ENCODE results near the gene IRF2.

The IRF2 gene

DNA sequence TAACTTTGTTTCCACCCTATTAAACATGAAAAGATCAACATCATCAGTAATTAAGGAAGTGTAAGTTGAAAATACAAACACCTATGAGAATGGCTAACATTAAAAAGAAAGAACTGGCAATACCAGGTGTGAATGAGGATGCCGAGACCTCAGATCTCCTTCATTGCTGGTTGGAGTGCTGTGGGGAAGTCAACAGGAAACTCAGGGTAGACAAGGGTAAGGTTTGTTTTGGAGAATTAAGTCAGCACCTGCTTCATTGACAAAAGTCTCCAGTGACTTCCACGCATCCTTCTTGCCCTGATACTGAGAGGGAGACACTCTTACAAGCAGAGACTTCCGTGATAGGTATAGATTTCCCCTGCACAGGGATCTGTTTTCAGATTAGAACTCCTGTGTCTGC lies 106.1 kb downstream of the IRF2 start:
- DNase-seq (ENCODE audit: low spot score) = no peak

DNA sequence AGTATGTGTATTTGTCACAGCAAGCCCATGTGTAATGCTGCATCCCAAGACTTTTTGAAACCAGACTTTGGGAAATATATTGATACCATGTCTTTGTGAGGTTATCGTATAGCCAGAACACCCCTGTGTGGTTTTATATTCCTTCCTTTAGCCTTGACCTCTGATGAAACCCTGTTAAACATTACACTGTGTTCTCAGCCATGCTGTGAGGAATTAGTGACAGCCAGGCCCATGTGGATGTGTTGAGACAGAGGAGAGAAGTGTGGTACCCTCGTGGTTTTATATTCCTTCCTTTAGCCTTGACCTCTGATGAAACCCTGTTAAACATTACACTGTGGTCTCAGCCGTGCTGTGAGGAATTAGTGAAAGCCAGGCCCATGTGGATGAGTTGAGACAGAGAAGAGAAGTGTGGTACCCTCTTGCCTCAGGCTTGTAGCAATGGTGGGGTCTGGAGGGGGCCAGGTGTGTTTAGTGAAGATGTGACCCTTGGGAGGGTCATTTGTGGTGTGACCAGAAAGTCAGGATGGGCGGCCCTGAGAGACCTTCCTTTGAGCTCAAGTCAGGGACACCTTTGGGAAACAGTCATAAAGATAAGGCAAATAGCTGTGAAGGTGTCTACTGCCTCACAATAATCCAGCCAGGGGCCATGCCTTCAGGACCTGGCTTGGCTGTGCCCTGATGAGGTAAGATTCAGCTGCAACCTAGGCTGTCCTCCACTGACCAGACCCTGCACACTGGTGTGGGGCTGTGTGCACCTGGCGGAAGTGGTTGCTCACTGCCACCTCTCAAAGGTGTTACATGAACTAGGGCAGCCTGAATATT lies 110.0 kb downstream of the IRF2 start:
- no peak for DNase-seq (ENCODE audit: low spot score)

DNA sequence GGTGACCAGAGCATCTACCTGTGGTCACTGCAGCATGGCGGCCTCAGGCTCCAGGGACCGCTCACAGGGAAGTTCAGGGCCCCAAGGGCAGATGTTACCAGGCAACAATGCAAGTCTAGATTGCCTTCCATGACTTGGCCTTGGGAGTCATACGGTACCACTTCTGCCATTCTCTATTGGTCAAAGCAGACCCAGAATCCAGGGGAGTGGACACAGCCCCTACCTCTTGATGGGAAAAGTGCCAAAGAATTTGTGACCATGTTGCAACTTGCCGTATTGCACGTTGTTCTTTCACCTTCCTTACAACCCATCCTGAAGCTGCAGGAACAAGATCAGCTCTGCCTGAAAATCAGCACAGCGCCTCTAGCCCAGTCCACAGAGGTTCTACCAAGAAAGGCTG lies 111.1 kb downstream of the IRF2 start:
- no peak for DNase-seq (ENCODE audit: low spot score)

DNA sequence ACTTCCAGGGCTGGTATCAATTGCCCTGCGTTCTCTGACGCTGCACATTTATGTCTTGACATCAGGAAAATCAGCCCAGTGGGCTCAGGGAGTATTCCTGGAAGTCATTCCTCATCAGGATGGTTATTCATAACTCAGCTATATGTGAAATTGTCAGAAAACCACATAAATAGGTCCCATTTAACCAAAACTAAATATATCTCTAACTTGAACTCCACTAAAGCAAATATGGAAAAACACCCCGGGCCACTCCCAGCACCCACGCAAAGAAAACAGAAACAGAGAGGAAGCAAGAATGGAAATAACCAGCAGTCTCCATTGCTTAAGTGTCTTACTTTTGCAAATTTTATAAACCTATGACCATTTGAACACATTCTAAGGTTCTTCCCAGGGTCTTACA lies 112.0 kb downstream of the IRF2 start:
- DNase-seq (ENCODE audit: low spot score) = peak; percentile 39

DNA sequence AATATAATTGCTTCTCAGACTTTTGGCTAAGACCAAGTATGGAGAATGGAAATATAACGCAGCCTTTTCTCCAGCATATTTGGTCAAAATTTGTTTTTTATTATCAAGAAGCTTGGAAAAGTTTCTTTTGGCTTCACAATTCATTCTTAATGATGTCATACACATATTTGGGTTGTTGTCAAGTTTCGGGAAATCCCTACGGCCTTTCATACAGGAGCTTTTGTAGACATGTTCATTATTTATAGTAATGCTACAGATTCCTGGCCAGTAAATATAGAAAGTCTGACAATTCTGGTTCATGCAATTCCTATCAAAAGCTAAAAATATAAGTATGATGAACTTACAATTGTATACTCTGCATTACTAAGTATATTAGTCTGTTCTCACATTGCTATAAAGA lies 112.9 kb downstream of the IRF2 start:
- no peak for DNase-seq (ENCODE audit: low spot score)

DNA sequence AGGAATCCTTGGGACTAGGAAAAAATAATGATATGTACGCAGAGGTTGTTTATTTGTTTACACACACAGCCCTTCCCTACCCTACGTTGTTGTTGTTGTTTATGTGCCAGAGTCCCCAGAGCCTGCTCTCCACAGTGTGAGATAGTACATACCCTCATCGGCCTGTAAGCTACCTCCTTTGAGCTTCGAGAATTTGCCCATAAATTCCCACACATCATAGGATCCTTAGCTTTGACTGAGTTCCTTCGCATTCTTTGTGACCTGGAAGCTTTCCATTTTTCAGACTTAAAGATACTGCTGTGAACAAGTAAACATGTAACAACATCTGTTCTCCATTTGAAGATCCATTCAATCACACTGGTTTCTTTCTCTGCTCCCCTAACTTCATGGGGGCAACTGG lies 114.5 kb downstream of the IRF2 start:
- no peak for DNase-seq (ENCODE audit: low spot score)

DNA sequence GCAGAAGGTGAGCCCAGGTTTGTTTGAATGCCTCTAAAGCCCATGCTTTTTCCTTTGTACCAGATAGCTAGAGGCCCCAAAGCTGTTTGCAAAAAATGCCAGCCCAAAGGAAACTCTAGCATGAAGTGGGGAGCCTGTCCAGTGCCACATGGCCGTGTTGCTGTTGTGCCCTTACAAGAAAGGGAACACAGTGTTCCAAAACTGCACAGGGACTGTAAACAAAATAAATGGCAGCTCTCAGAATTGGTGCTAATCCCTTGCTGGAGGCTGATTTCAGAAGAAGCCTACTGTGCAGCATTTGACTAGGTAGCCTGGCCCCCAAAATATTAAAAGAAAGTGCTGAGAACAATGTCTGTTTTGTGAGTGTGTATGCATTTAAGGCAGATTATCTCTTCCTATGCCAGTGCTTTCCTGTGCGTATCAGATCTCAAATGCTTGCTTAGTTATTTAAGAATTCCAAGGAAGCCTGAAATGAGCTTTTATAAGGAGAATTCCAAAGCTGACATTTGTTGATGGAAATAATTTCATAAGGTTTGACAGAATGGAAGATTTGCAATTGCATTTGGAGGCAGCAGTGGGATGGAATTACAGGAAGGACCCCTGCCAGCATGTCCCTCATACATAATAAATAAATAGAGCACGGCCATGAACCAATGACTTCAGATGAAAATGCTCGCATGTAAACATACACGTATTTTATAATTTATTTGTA lies 115.7 kb downstream of the IRF2 start:
- DNase-seq (ENCODE audit: low spot score) = no peak

DNA sequence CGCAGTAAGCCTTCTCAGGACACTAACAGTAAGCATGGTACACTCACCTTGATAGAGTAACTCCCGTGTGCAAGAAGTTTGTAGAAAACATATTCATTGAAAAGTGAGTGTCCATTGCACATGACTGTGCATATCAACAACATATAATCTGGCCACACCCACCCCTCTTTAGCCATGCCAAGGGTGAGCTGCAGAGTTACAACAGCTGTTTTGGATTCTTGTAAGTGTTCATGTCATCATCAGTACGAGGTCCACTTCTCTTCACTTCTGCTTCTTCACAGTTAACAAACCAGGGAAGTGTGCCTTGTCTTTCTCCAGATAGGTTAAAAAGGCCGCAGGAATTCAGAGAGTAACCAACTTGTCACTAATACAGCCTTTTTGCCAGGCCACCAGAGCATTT lies 116.6 kb downstream of the IRF2 start:
- no peak for DNase-seq (ENCODE audit: low spot score)

DNA sequence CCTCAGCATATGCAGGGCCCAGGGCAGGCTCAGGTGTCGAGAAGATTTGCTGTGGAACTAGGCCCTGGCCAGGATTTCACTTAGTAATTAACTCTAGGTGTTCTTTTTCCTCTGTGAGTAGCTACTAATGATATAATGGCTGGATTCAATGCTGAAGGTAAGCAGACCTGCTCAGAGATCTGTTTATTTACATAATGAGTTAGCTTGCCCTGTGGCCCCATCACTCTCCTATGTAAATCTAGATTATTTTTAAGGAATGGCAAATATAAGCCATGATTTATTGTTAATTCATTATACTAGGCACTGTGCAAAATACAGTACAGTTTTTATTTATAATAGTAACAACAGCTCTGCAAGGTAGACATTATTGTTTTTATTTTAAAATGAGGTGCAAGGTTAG lies 117.2 kb downstream of the IRF2 start:
- DNase-seq (ENCODE audit: low spot score) = no peak

- DNase-seq (ENCODE audit: low spot score) = no peak
These were observed 118.0 kb downstream of the IRF2 start for GRCh38 chr4:184356366-184356765.

DNA sequence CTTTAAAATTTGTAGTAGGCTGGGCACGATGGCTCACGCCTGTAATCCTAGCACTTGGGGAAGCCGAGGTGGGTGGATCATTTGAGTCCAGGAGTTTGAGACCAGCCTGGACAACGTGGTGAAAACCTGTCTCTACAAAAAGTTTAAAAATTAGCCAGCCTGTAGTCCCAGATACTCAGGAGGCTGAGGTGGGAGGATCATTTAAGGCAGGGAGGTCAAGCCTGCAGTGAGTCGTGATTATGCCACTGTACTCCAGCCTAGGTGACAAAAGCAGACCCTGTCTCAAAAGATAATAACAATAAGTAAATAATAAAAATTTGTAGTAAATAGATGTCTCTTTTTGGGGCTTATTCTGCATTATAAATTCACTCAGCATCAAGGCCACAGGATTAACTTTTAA lies 118.5 kb downstream of the IRF2 start:
- DNase-seq (ENCODE audit: low spot score) = no peak

GRCh38 chr4:184355111-184355604 lies 119.2 kb downstream of the IRF2 start:
- DNase-seq (ENCODE audit: low spot score) = peak; percentile 85

GRCh38 chr4:184352891-184353290 lies 121.5 kb downstream of the IRF2 start:
- no peak for DNase-seq (ENCODE audit: low spot score)

GRCh38 chr4:184351560-184352451 lies 122.5 kb downstream of the IRF2 start:
- no peak for DNase-seq (ENCODE audit: low spot score)

DNA sequence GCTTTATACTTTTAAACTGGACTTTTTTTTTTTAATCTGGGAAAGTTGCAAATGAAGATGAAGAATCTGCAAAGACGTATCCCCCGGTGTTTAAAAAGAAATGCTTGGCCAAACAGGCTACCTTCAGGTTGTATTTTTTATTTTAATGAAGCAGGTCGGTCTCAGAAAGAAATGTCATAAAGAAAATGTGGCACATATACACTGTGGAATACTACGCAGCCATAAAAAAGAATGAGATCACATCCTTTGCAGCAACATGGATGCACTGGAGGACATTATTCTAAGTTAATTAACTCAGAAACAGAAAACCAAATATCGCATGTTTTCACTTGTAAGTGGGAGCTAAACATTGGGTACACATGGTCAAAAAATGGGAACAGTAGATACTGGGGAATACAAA lies 123.4 kb downstream of the IRF2 start:
- DNase-seq (ENCODE audit: low spot score) = no peak

- no peak for DNase-seq (ENCODE audit: low spot score)
These were observed 124.0 kb downstream of the IRF2 start for GRCh38 chr4:184350213-184350817.

DNA sequence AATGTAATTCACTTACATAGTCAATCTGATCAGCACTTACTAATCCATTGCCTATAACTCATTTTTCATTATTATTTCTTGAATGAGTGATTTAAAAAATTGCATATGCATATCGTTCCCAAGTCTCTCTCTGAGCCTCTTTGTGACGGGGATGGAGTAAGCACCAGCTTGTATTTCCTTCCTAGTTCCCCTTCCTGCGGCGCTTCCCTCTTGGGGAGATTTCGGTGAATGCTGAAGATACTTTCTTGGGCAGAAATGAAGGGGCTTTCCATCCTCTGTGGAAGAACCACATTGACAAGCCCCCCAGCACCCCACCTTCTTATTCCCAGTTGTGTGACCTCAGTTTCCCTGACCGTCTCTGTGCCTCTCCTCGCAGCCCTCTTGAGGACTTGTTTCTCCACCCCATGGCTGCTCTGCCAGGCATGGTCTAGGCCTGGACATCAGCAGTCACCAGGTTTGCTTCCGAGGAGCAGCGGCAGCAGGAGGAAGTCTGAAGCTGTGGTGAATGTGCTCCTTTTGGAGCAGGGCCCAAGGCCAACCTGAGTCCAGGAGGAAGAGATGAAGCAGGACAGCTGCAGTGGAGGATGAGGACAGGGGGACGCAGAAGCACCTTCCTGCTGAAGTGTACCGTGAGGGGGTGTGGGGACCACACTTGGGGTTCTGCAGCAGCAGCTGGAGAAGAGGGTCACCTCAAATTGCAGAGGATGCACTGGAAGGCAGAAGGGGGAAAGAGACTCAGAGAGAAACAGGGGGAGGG lies 124.9 kb downstream of the IRF2 start:
- no peak for DNase-seq (ENCODE audit: low spot score)

- no peak for DNase-seq (ENCODE audit: low spot score)
These were observed 125.8 kb downstream of the IRF2 start for GRCh38 chr4:184348311-184349233.

- no peak for DNase-seq (ENCODE audit: low spot score)
These were observed 126.8 kb downstream of the IRF2 start for GRCh38 chr4:184347251-184348239.
